Thymus (tissue), 11 donors: Measurements from ENCODE around the gene CALY. TPM values are rescaled to one million over a fixed set of nuclear protein-coding genes. Genes with fewer than 3 reads are reported as not detected.
A peak's percentile ranks its signal among the peaks of the same experiment; 100 is the strongest.

Experiments used
- DNase-seq, 9 donors: peaks; one replicate each; pipeline ENCODE4 v3.0.0-alpha.2; 2013; ENCODE audit warnings: low spot score in 9 of 9, low read depth in 6 of 9, missing footprints in 1 of 9
- H3K27ac ChIP-seq, 2 donors: one replicate each; pipeline ENCODE4 v1.5.1; 2013; ENCODE audit warnings: control low read depth in 1 of 2, low read depth in 1 of 2, low read length in 1 of 2, mild to moderate bottlenecking in 1 of 2, moderate library complexity in 1 of 2
- H3K27me3 ChIP-seq, 2 donors: one replicate each; pipeline ENCODE4 v1.5.1; 2013; ENCODE audit warnings: low read length in 1 of 2; ENCODE audit not compliant: control insufficient read depth in 2 of 2, insufficient read depth in 1 of 2
- H3K36me3 ChIP-seq, 2 donors: one replicate each; pipeline ENCODE4 v1.5.1; 2013; ENCODE audit warnings: low read length in 1 of 2, mild to moderate bottlenecking in 1 of 2, moderate library complexity in 1 of 2; ENCODE audit not compliant: control insufficient read depth in 2 of 2, insufficient read depth in 2 of 2
- H3K4me1 ChIP-seq, 2 donors: one replicate each; pipeline ENCODE4 v1.5.1; 2013; ENCODE audit warnings: low read length in 2 of 2; ENCODE audit not compliant: control insufficient read depth in 2 of 2, insufficient read depth in 2 of 2
- H3K4me3 ChIP-seq, 2 donors: one replicate each; pipeline ENCODE4 v1.5.1; 2013; ENCODE audit warnings: low read length in 2 of 2, control low read depth in 1 of 2, mild to moderate bottlenecking in 1 of 2
- H3K9me3 ChIP-seq, 2 donors: one replicate each; pipeline ENCODE4 v1.5.1; 2013; ENCODE audit warnings: low read length in 1 of 2, mild to moderate bottlenecking in 1 of 2; ENCODE audit not compliant: control insufficient read depth in 2 of 2, insufficient read depth in 1 of 2
- WGBS: extraction: QIAGEN DNeasy Blood & Tissue Kit; methylation state at CpG from one replicate; pipeline ENCODE4 v1.1.7; 2013; 5-methylcytosine and 5-hydroxymethylcytosine counted together
- polyA plus RNA-seq: library from polyadenylated mRNA; stranded (reverse); fragments of 200-250 nt; gene quantifications from one replicate; pipeline ENCODE4 v1.2.3, GENCODE V29; 2013
- total RNA-seq: library from RNA; stranded (reverse); fragments of 120-200 nt; gene quantifications from one replicate; pipeline ENCODE4 v1.2.4, GENCODE V29; 2013
- donor health status: healthy.

CALY gene
- total and polyA plus RNA-seq, 2 donors = 0.21 TPM; not detected in 1

DNA sequence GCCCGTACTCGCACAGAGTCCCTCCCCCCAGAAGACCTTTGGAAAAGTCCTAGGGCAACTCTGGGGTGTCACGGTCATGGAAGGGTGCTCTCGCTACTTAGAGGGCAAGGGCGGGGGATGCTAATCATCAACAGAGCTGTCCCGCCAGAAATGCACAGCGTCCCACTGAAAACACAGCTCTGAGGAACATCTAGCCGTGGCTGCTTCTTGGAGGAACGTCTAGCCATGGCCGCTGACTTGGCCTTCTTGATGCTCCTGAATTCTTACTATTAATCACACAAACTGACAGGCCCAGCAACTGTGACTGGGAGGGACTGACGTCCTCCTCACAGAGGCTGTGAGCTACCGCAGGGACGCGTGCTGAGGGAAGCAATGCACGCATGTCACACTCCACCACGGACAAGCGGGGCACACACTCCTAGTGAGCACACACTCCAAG lies 29.7 kb downstream of the CALY start:
- no peak overlapping the region for H3K27ac ChIP-seq
- H3K4me1 ChIP-seq = peaks cover 11 to 16% of the 10 kb centered on the region in 2 donors
- H3K27me3 ChIP-seq = no peaks in the 10 kb centered on the region
- DNase-seq = no peak
- WGBS = 96% methylated on average over 17 of the region's 17 CpGs
- peaks cover 21 to 34% of the 10 kb centered on the region in 2 donors for H3K36me3 ChIP-seq
- H3K9me3 ChIP-seq = peaks cover 2 to 15% of the 10 kb centered on the region in 2 donors
- H3K4me3 ChIP-seq = no peak overlapping the region

DNA sequence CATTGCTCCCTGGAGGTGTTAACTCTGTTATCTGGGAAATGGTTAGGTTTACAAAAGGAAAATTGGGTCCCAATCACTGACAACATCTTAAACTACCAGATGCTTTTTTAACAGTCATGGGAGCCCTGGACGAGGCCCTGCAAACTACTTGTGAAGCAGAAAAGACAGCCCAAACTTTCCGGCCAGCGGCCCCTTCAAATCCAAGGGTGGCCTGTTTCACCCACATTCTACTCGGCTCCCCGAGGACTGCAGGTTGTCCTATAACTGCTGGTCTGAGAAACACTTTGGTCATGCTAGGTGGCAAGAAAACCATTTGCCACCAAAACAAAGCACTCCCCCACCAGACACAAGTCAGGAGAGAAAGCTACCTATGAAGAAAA lies 30.6 kb downstream of the CALY start:
- DNase-seq = no peak
- H3K4me1 ChIP-seq = peaks cover 11 to 16% of the 10 kb centered on the region in 2 donors
- H3K36me3 ChIP-seq = peaks cover 15 to 33% of the 10 kb centered on the region in 2 donors
- 98% methylated on average over 5 of the region's 5 CpGs for WGBS
- H3K27ac ChIP-seq = peak overlapping the region in 1 of 2 donors; percentile 41
- peaks cover 2 to 15% of the 10 kb centered on the region in 2 donors for H3K9me3 ChIP-seq
- no peak overlapping the region for H3K4me3 ChIP-seq
- H3K27me3 ChIP-seq = no peaks in the 10 kb centered on the region

DNA sequence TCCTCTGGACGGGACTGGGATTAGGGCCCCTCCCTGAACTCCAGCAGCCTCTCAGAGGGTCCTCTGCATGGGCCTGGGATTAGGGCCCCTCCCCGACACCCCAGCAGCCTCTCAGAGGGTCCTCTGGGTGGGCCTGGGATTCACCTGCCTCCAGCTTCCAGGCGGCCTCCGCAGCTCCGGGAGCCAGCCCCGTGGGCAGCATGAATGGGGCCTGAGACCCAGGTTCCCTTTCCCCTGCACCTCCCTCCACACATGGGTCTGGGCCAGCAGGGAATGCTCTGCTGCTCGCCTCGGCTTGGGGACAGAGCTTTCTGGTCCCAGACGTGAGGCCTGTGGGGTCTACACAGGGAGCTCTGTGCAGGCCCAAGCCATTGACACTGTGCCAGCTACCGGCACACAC lies 33.5 kb downstream of the CALY start:
- WGBS = 95% methylated on average over 10 of the region's 10 CpGs
- peaks cover 19 to 45% of the 10 kb centered on the region in 2 donors for H3K36me3 ChIP-seq
- no peaks in the 10 kb centered on the region for H3K9me3 ChIP-seq

DNA sequence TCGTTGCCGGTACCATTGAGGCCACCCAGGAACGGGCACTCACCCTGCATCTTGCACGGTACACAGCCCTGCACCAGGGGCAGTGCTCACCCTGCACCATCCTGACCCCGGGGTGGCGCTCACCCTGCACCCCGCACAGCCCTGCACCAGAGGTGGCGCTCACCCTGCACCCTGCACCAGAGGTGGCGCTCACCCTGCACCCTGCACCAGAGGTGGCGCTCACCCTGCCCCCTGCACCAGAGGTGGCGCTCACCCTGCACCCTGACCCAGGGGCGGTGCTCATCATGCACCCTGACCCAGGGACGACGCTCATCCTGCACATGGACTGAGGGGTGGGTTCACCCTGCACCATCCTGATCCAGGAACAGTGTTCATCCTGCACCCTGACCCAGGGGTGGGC lies 34.5 kb downstream of the CALY start:
- no peak for DNase-seq
- 99% methylated on average over 14 of the region's 14 CpGs for WGBS
- no peak overlapping the region for H3K4me3 ChIP-seq
- peaks cover 28 to 55% of the 10 kb centered on the region in 2 donors for H3K36me3 ChIP-seq
- H3K9me3 ChIP-seq = no peaks in the 10 kb centered on the region
- no peak overlapping the region for H3K27ac ChIP-seq
- H3K27me3 ChIP-seq = no peaks in the 10 kb centered on the region
- peaks cover 3 to 4% of the 10 kb centered on the region in 2 donors for H3K4me1 ChIP-seq

More for the DNA sequence above, 33.5 kb downstream of the CALY start:
- no peak for DNase-seq
- Histone ChIP-seq H3K4me1 (peaks cover 3 to 12% of the 10 kb centered on the region in 2 donors), H3K27me3 (no peaks in the 10 kb centered on the region), H3K4me3 (no peak overlapping the region), H3K27ac (no peak overlapping the region)

DNA sequence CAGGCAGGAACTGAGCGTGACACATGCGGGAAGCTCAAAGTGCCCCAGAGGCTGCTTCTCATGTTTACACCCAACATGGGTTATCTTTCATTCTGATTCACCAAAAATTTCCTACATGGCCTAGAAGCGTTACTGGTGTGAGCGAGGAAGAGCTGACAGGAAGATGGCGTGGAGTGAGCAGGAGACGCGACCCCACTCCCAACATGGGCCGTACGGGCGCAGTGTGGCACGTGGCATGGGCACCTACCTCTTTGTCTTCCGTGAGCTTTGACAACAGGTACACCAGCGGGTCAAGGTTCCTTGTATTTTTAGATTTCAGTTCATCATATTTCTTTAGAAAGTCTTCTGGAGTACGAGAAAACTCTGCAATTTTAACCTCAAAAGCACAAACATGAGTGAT lies 37.0 kb downstream of the CALY start:
- peaks cover 40 to 80% of the 10 kb centered on the region in 2 donors for H3K36me3 ChIP-seq
- H3K9me3 ChIP-seq = no peaks in the 10 kb centered on the region
- no peaks in the 10 kb centered on the region for H3K4me1 ChIP-seq
- H3K4me3 ChIP-seq = no peak overlapping the region
- WGBS = 97% methylated on average over 14 of the region's 14 CpGs
- H3K27me3 ChIP-seq = no peaks in the 10 kb centered on the region
- DNase-seq = no peak
- H3K27ac ChIP-seq = no peak overlapping the region

DNA sequence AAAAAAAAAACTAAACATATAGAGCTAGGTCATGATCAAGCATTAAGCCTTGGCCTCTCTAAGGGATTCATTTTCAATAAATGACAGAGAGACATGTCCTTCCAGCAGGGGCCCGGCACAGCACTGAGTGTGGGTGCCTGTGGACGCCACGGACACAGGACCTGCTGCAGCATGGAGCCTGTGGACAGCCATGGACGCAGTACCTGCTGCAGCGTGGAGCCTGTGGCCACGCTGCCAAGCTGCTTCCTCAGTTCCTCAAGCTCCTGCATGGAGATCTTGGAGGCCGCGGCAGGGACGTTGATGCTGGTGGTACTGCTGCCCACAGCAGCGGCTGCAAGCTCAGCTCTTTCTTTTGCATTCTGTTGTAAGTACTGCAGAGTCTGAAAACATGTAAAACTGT lies 37.5 kb downstream of the CALY start:
- Histone ChIP-seq H3K4me3 (no peak overlapping the region), H3K27me3 (no peaks in the 10 kb centered on the region), H3K4me1 (no peaks in the 10 kb centered on the region), H3K36me3 (peaks cover 45 to 85% of the 10 kb centered on the region in 2 donors), H3K27ac (no peak overlapping the region), H3K9me3 (no peaks in the 10 kb centered on the region)
- no peak for DNase-seq
- WGBS = 93% methylated on average over 10 of the region's 10 CpGs

DNA sequence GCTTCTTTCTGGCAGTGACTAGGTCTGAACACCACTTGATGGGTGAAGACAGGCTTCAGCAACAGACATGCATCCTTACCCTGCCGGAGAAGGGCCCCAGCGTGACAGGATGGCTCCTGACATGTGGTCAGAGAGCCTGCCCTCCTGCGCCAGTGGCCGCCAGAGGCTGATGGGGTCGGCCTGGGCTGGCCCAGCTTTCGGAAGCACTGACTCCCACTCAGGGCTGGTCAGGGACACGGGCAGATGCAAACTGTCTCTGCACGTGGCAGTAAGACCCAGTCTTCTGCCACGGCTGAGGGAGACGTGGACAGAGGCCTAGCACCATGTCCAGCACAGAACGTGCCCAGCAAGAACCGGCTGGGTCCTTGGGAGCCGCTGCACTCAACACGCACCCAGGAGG lies 38.2 kb downstream of the CALY start:
- no peak overlapping the region for H3K4me3 ChIP-seq
- peaks cover 53 to 92% of the 10 kb centered on the region in 2 donors for H3K36me3 ChIP-seq
- no peaks in the 10 kb centered on the region for H3K4me1 ChIP-seq
- no peaks in the 10 kb centered on the region for H3K27me3 ChIP-seq
- no peak for DNase-seq
- H3K9me3 ChIP-seq = no peaks in the 10 kb centered on the region
- no peak overlapping the region for H3K27ac ChIP-seq
- WGBS = 94% methylated on average over 14 of the region's 14 CpGs

DNA sequence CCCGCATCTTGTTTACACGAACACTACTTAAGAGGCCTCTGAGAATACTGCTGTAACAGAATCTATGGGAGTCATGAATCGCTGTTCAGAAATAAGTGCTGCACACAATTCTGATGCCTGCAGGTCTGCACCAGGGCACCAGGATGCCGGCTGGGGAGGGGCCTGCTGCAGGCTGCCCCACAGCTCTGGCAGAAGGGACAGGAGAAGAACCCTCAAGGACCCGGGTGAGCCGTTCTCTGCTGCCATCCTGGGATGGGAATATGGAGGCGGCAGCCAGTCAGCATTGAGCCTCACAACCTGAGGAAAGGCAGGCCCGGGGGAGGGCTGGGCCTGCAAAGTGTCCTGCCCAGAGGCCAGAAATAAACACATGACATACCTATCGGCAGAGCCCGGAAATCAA lies 39.2 kb downstream of the CALY start:
- Histone ChIP-seq H3K4me1 (no peaks in the 10 kb centered on the region), H3K27ac (no peak overlapping the region), H3K36me3 (peaks cover 63 to 94% of the 10 kb centered on the region in 2 donors), H3K9me3 (peaks cover 0 to 5% of the 10 kb centered on the region in 2 donors), H3K27me3 (no peaks in the 10 kb centered on the region), H3K4me3 (no peak overlapping the region)
- 98% methylated on average over 10 of the region's 10 CpGs for WGBS
- no peak for DNase-seq

DNA sequence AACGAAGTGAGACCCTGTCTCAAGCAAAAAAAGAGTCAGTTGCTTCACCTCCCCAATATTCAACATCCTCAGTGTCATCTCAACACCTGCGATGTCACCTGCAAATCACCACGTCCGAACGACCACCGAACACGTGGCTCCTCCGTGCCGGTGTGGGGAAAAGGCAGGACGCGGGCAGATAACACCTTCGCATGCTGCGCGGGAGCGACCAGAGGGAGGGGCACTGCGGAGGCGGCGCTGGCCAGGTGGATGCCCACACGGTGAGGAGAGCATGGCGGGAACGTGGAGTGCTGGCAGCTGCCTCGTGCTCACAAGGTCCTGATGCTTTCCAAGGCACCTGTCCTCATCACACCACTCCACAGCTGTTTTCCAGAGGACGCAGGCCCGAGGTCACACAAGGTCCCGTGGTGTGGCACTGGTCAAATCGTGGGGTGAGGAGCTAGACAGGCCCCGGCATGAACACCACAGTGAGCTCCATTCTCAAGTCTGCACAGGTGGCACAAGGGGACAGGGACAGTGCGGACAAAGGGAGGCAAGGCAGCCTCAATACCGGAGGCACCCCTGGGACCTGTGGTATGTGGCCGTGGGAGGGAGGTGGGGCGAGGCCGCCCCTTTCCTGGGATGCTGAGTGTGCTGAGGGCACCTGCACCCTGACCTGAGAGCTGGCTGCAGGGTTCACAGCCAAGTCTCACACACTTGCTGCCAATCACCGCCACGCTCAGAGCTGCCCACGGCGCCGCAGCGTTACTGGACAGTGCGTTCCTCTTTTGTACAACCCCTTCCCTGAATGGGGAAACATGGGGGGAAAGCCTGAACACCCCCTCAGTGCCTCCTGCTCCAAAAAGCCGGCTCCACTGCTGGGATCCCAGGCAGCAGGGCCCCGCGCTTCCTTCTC lies 41.0 kb downstream of the CALY start:
- no peak overlapping the region for H3K4me3 ChIP-seq
- no peak for DNase-seq
- H3K27ac ChIP-seq = no peak overlapping the region
- H3K9me3 ChIP-seq = peaks cover 0 to 5% of the 10 kb centered on the region in 2 donors
- 97% methylated on average over 42 of the region's 42 CpGs for WGBS
- H3K4me1 ChIP-seq = no peaks in the 10 kb centered on the region
- no peaks in the 10 kb centered on the region for H3K27me3 ChIP-seq
- peaks cover 70 to 91% of the 10 kb centered on the region in 2 donors for H3K36me3 ChIP-seq
